Caco-2 (cell line): ENCODE measurements around the gene CDC14B. TPM values are rescaled to one million over a fixed set of nuclear protein-coding genes. Genes with fewer than 3 reads are reported as not detected.
A peak's percentile ranks its signal among the peaks of the same experiment; 100 is the strongest.

Source experiments
- BruUV-seq: library from RNA; stranded (reverse); fragments of 400-500 nt; replicated peaks from 2 replicates; lab custom pipeline; 2021; lab: Mats Ljungman, UMichigan
- CTCF ChIA-PET: fragments of 300-600 bp; sonication (Branson Sonifier 250); formaldehyde crosslinking; loops from one replicate; lab custom pipeline; 2022; ENCODE audit warnings: antibody characterized with exemption; lab: Charles Lee
- POLR2A ChIA-PET: fragments of 300-600 bp; sonication (Branson Sonifier 250); formaldehyde crosslinking; loops from one replicate; lab custom pipeline; 2022; ENCODE audit warnings: antibody characterized with exemption; lab: Charles Lee
- DNase-seq, 2 experiments: peaks; one replicate each; pipeline versions ENCODE4 v3.0.0 to v3.0.0-alpha.2; 2020 to 2022
- H3K27me3 ChIP-seq: replicated peaks from 2 replicates; pipeline ENCODE4 v1.6.0; 2011; ENCODE audit warnings: low read length; ENCODE audit not compliant: control insufficient read depth, insufficient read depth
- H3K36me3 ChIP-seq: 2 replicates; pipeline ENCODE4 v1.5.1; 2011; ENCODE audit warnings: low read length; ENCODE audit not compliant: control insufficient read depth, insufficient read depth
- H3K4me1 ChIP-seq: fragments of 250-450 bp; sonication (Bioruptor Pico); 2 replicates; pipeline ENCODE4 v1.5.1; 2020; ENCODE audit warnings: mild to moderate bottlenecking
- H3K4me3 ChIP-seq: 2 replicates; pipeline ENCODE4 v1.5.1; 2011; ENCODE audit warnings: low read depth, mild to moderate bottlenecking, control low read depth, low read length
- H3K9me3 ChIP-seq: fragments of 250-450 bp; sonication (Bioruptor Pico); 2 replicates; pipeline ENCODE4 v1.5.1; 2020; ENCODE audit warnings: mild to moderate bottlenecking, moderate library complexity
- H3K27ac Mint-ChIP-seq: one replicate; pipeline ENCODE4 v1.8.0; 2022; ENCODE audit warnings: mixed read lengths; ENCODE audit not compliant: unreplicated experiment
- H3K27me3 Mint-ChIP-seq: one replicate; pipeline ENCODE4 v1.8.0; 2022; ENCODE audit warnings: mixed read lengths; ENCODE audit not compliant: insufficient read depth, unreplicated experiment
- H3K36me3 Mint-ChIP-seq: one replicate; pipeline ENCODE4 v1.8.0; 2022; ENCODE audit warnings: mild to moderate bottlenecking, mixed read lengths; ENCODE audit not compliant: insufficient read depth, unreplicated experiment
- H3K4me1 Mint-ChIP-seq: one replicate; pipeline ENCODE4 v1.8.0; 2022; ENCODE audit warnings: low read depth, mixed read lengths; ENCODE audit not compliant: unreplicated experiment
- H3K4me3 Mint-ChIP-seq: one replicate; pipeline ENCODE4 v1.8.0; 2022; ENCODE audit warnings: mild to moderate bottlenecking, moderate library complexity, mixed read lengths; ENCODE audit not compliant: unreplicated experiment
- H3K9me3 Mint-ChIP-seq: one replicate; pipeline ENCODE4 v1.8.0; 2022; ENCODE audit warnings: mixed read lengths; ENCODE audit not compliant: unreplicated experiment
- CTCF ChIP-seq, 2 experiments: fragments of 200-600 bp in 1 of 2; IDR thresholded peaks; 1 replicate in 1 of 2; 2 replicates in 1 of 2; pipeline versions ENCODE4 v1.5.1 to v1.8.0; 2011 to 2022; ENCODE audit warnings: antibody characterized with exemption in 1 of 2, control low read depth in 1 of 2, inconsistent platforms in 1 of 2, low read depth in 1 of 2, low read length in 1 of 2, mild to moderate bottlenecking in 1 of 2, moderate library complexity in 1 of 2; ENCODE audit not compliant: insufficient read depth in 1 of 2, severe bottlenecking in 1 of 2, unreplicated experiment in 1 of 2
- intact Hi-C: fragments of 100-400 bp; cut with micrococcal nuclease; formaldehyde crosslinking; loops from one replicate; pipeline ENCODE4 v1.10.0; 2022; ENCODE audit not compliant: unreplicated experiment
- total RNA-seq: library from RNA; stranded (reverse); gene quantifications from 2 replicates; pipeline ENCODE4 v1.2.3, GENCODE V29; 2022

CDC14B gene
- total RNA-seq, 1 experiment from 2014 or later = 81.4 TPM

- Mint-ChIP-seq H3K9me3 (no peaks in the 10 kb centered on the region), H3K27ac (no peak overlapping the region), H3K36me3 (peaks cover 4% of the 10 kb centered on the region), H3K4me1 (peaks cover 10% of the 10 kb centered on the region), H3K4me3 (no peak overlapping the region), H3K27me3 (no peaks in the 10 kb centered on the region)
- Histone ChIP-seq H3K27me3 (no peaks in the 10 kb centered on the region), H3K4me1 (peaks cover 10% of the 10 kb centered on the region), H3K9me3 (no peaks in the 10 kb centered on the region), H3K4me3 (no peak overlapping the region), H3K36me3 (no peaks in the 10 kb centered on the region)
- POLR2A ChIA-PET = no interaction called here
- TF ChIP-seq CTCF (IDR thresholded peaks at IDR 0.05; ENCODE audit: insufficient read depth in 1 of 2, low read depth in 1 of 2, low read length in 1 of 2, severe bottlenecking in 1 of 2, unreplicated experiment in 1 of 2) = no peak
- no peak for DNase-seq
- BruUV-seq = no TSS peak
- CTCF ChIA-PET = no interaction called here
- intact Hi-C loops = no loop called here
Measured at GRCh38 chr9:96663506-96664120, 44.0 kb upstream of the CDC14B start.

DNA sequence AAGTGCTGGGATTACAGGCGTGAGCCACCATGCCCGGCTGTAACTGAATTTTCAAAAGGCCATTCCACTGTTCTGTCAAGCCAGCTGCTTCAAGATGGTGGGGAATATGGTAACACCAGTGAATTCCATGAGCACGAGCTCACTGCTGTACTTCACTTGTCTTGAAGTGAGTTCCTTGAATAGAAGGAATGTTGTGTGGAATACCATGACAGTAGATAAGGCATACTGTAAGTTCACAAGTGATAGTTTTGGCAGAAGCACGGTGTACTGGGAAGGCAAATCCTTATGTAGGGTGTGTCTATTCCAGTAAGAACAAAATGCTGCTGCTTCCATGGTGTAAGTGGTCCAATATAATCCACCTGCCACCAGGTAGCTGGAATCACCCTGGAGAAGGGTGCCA, 42.1 kb upstream of the CDC14B start:
- Histone ChIP-seq H3K36me3 (no peaks in the 10 kb centered on the region), H3K27me3 (no peaks in the 10 kb centered on the region), H3K4me1 (peaks cover 10% of the 10 kb centered on the region), H3K4me3 (no peak overlapping the region), H3K9me3 (no peaks in the 10 kb centered on the region)
- Mint-ChIP-seq H3K27me3 (no peaks in the 10 kb centered on the region), H3K27ac (no peak overlapping the region), H3K9me3 (no peaks in the 10 kb centered on the region), H3K4me1 (peaks cover 23% of the 10 kb centered on the region), H3K36me3 (no peaks in the 10 kb centered on the region), H3K4me3 (no peak overlapping the region)
- no peak for TF ChIP-seq CTCF (IDR thresholded peaks at IDR 0.05; ENCODE audit: insufficient read depth in 1 of 2, low read depth in 1 of 2, low read length in 1 of 2, severe bottlenecking in 1 of 2, unreplicated experiment in 1 of 2)
- ChIA-PET POLR2A (interaction anchor here (0.5 kb wide), 1 partner anchor 212 kb away, joined by 3 read pairs; the partner anchor contains the start of gene HABP4), CTCF (no interaction called here)
- DNase-seq = peak in 1 of 2 experiments; percentile 49
- no TSS peak for BruUV-seq
- intact Hi-C loops = no loop called here

DNA sequence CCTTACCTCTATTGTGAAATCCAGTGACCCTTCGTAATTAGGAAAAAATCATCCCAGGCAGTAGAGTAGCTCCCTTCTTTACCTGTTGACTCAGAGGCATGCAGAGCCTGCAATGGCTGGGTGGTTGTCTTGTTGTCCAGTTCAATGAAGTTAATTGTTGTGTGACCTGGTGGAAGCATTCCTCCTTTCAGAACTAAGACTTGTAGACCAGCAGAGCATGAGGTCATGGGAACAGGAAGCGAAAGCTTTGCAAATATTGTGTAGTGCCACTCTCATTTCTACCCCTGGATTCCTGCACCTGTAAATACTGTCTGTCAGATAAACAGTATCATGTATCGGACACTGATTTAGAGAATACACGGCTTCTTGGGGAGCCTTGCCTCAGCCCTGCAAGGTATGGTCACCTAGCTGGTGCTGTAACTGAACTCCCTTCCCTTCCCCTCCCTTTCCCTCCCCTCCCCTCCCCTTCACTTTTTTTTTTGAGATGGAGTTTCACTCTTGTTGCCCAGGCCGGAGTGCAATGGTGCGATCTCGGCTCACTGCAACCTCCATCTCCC, 41.1 kb upstream of the CDC14B start:
- H3K4me1 Mint-ChIP-seq = peaks cover 28% of the 10 kb centered on the region
- H3K27ac Mint-ChIP-seq = no peak overlapping the region
- intact Hi-C loops = no loop called here
- Histone ChIP-seq H3K27me3 (no peaks in the 10 kb centered on the region), H3K4me3 (no peak overlapping the region), H3K9me3 (no peaks in the 10 kb centered on the region), H3K36me3 (no peaks in the 10 kb centered on the region), H3K4me1 (peaks cover 13% of the 10 kb centered on the region)
- TF ChIP-seq CTCF (IDR thresholded peaks at IDR 0.05; ENCODE audit: insufficient read depth in 1 of 2, low read depth in 1 of 2, low read length in 1 of 2, severe bottlenecking in 1 of 2, unreplicated experiment in 1 of 2) = no peak
- no peaks in the 10 kb centered on the region for H3K27me3 Mint-ChIP-seq
- ChIA-PET POLR2A (no interaction called here), CTCF (interaction anchor here (0.6 kb wide), 1 partner anchor 1007 kb away, joined by 3 read pairs; no protein-coding TSS in a partner anchor)
- no peak overlapping the region for H3K4me3 Mint-ChIP-seq
- H3K9me3 Mint-ChIP-seq = no peaks in the 10 kb centered on the region
- BruUV-seq = no TSS peak
- peaks cover 4% of the 10 kb centered on the region for H3K36me3 Mint-ChIP-seq
- no peak for DNase-seq
